Glomerular endothelial cell (primary cell): ENCODE data around the gene CTPS1. TPM values are rescaled to one million over a fixed set of nuclear protein-coding genes. Genes with fewer than 3 reads are reported as not detected.

Experiments used
- DNase-seq: peaks from one replicate; pipeline ENCODE4 v3.0.0-alpha.2; 2011; ENCODE audit warnings: low read depth, low spot score; ENCODE audit errors: extremely low read depth
- total RNA-seq: library from RNA; depleted of rRNA; stranded (reverse); fragments of >200 nt; gene quantifications from 2 replicates; pipeline ENCODE4 v1.2.3, GENCODE V29; 2015

Gene CTPS1
- 38.7 and 69.9 TPM in 2 replicates for total RNA-seq

- no peak for DNase-seq
These were observed at the start of gene CTPS1 for GRCh38 chr1:40979241-40980067. TSS of gene CTPS1 (plus strand) at chr1:40979696. CDS start at chr1:40983291, 3,595 bp downstream.

GRCh38 chr1:40930174-40930964, 49.1 kb upstream of the CTPS1 start:
- DNase-seq: no peak

GRCh38 chr1:40931601-40932000, 47.9 kb upstream of the CTPS1 start:
- DNase-seq: no peak

- peak; percentile 74 for DNase-seq
These were observed 47.5 kb upstream of the CTPS1 start for GRCh38 chr1:40932006-40932405.

- no peak for DNase-seq
These were observed 42.6 kb upstream of the CTPS1 start for GRCh38 chr1:40936931-40937339.

- DNase-seq: no peak
These were observed 41.1 kb upstream of the CTPS1 start for GRCh38 chr1:40938393-40938792.

- DNase-seq: no peak
These were observed 40.0 kb upstream of the CTPS1 start for GRCh38 chr1:40939320-40940059.

- no peak for DNase-seq
These were observed 35.2 kb upstream of the CTPS1 start for GRCh38 chr1:40944326-40944725.

- DNase-seq: no peak
These were observed 34.6 kb upstream of the CTPS1 start for GRCh38 chr1:40944841-40945430.

GRCh38 chr1:40945491-40945973, 34.0 kb upstream of the CTPS1 start:
- no peak for DNase-seq

GRCh38 chr1:40948741-40949443, 30.6 kb upstream of the CTPS1 start:
- peak; percentile 71 for DNase-seq

GRCh38 chr1:40949563-40949962, 29.9 kb upstream of the CTPS1 start:
- DNase-seq: no peak

- no peak for DNase-seq
These were observed 27.4 kb upstream of the CTPS1 start for GRCh38 chr1:40951943-40952743.

GRCh38 chr1:40952744-40953315, 26.7 kb upstream of the CTPS1 start:
- DNase-seq: no peak

GRCh38 chr1:40954626-40955025, 24.9 kb upstream of the CTPS1 start:
- DNase-seq: no peak

- DNase-seq: no peak
These were observed 24.2 kb upstream of the CTPS1 start for GRCh38 chr1:40955266-40955665.

- no peak for DNase-seq
These were observed 23.1 kb upstream of the CTPS1 start for GRCh38 chr1:40956407-40956806.

GRCh38 chr1:40958210-40958609, 21.3 kb upstream of the CTPS1 start:
- no peak for DNase-seq

- no peak for DNase-seq
These were observed 14.0 kb upstream of the CTPS1 start for GRCh38 chr1:40965531-40965930.
